Measurements from ENCODE around the gene DOCK1.

Gene DOCK1

GRCh38 chr10:127234306-127234800 lies 329.1 kb downstream of the DOCK1 start:
- DNase-seq = no peak

- no peak for DNase-seq
Measured at GRCh38 chr10:127236266-127236665, 331.0 kb downstream of the DOCK1 start.

GRCh38 chr10:127242914-127243313 lies 337.7 kb downstream of the DOCK1 start:
- no peak for DNase-seq

GRCh38 chr10:127243490-127244272 lies 338.5 kb downstream of the DOCK1 start:
- peak in 1 of 2 experiments; percentile 4 for DNase-seq

GRCh38 chr10:127245456-127245855 lies 340.2 kb downstream of the DOCK1 start:
- no peak for DNase-seq

GRCh38 chr10:127250031-127250430 lies 344.8 kb downstream of the DOCK1 start:
- DNase-seq = no peak

GRCh38 chr10:127252818-127253217 lies 347.6 kb downstream of the DOCK1 start:
- no peak for DNase-seq

- no peak for DNase-seq
Measured at GRCh38 chr10:127254276-127254675, 349.0 kb downstream of the DOCK1 start.

GRCh38 chr10:127257395-127257794 lies 352.2 kb downstream of the DOCK1 start:
- DNase-seq = no peak

GRCh38 chr10:127259347-127259746 lies 354.1 kb downstream of the DOCK1 start:
- DNase-seq = no peak

- DNase-seq = no peak
Measured at GRCh38 chr10:127262606-127263005, 357.4 kb downstream of the DOCK1 start.

GRCh38 chr10:127265288-127265687 lies 360.1 kb downstream of the DOCK1 start:
- no peak for DNase-seq

- no peak for DNase-seq
Measured at GRCh38 chr10:127266431-127266830, 361.2 kb downstream of the DOCK1 start.

- DNase-seq = no peak
Measured at GRCh38 chr10:127267442-127267841, 362.2 kb downstream of the DOCK1 start.

- DNase-seq = no peak
Measured at GRCh38 chr10:127272076-127272475, 366.8 kb downstream of the DOCK1 start.

GRCh38 chr10:127275272-127275671 lies 370.0 kb downstream of the DOCK1 start:
- no peak for DNase-seq

- DNase-seq = no peak
Measured at GRCh38 chr10:127275793-127276450, 370.7 kb downstream of the DOCK1 start.

GRCh38 chr10:127276794-127277462 lies 371.7 kb downstream of the DOCK1 start:
- no peak for DNase-seq

- DNase-seq = no peak
Measured at GRCh38 chr10:127278001-127278400, 372.8 kb downstream of the DOCK1 start.

GRCh38 chr10:127279334-127279774 lies 374.1 kb downstream of the DOCK1 start:
- no peak for DNase-seq

- no peak for DNase-seq
Measured at GRCh38 chr10:127280446-127280845, 375.2 kb downstream of the DOCK1 start.

- DNase-seq = no peak
Measured at GRCh38 chr10:127283017-127283416, 377.8 kb downstream of the DOCK1 start.

GRCh38 chr10:127283576-127283975 lies 378.3 kb downstream of the DOCK1 start:
- DNase-seq = no peak

- DNase-seq = no peak
Measured at GRCh38 chr10:127290850-127291249, 385.6 kb downstream of the DOCK1 start.

Data from AML-193 (cell line).